Measurements from ENCODE around the gene ALDH18A1.
A peak's percentile ranks its signal among the peaks of the same experiment; 100 is the strongest.
"Not testable (repeated sequence)": the region's sequence is repeated elsewhere in the genome, so short reads cannot be mapped to it uniquely, and the experiment has no call there.

Gene ALDH18A1

GRCh38 chr10:95656291-95657164 lies at the start of gene ALDH18A1:
Gene ALDH18A1 (minus strand): TSS chr10:95656711. CDS start chr10:95653377, 3,334 bp downstream.
- peak; percentile 99 for DNase-seq (ENCODE audit: low spot score)

- DNase-seq (ENCODE audit: low spot score), result no peak
These were observed 41.9 kb upstream of the ALDH18A1 start for GRCh38 chr10:95698415-95698814.

GRCh38 chr10:95697429-95697828 lies 40.9 kb upstream of the ALDH18A1 start:
- no peak for DNase-seq (ENCODE audit: low spot score)

- no peak for DNase-seq (ENCODE audit: low spot score)
These were observed 38.2 kb upstream of the ALDH18A1 start for GRCh38 chr10:95694665-95695064.

GRCh38 chr10:95693668-95694534 lies 37.4 kb upstream of the ALDH18A1 start, which contains the start of gene TCTN3:
Gene TCTN3 (minus strand): TSS chr10:95693927. CDS start chr10:95693899, 28 bp downstream.
- DNase-seq (ENCODE audit: low spot score), result peak; percentile 93

GRCh38 chr10:95693071-95693667 lies 36.7 kb upstream of the ALDH18A1 start:
- DNase-seq (ENCODE audit: low spot score), result no peak

GRCh38 chr10:95691281-95691680 lies 34.8 kb upstream of the ALDH18A1 start:
- no peak for DNase-seq (ENCODE audit: low spot score)

- no peak for DNase-seq (ENCODE audit: low spot score)
These were observed 32.1 kb upstream of the ALDH18A1 start for GRCh38 chr10:95688648-95689047.

GRCh38 chr10:95683966-95684365 lies 27.5 kb upstream of the ALDH18A1 start:
- no peak for DNase-seq (ENCODE audit: low spot score)

GRCh38 chr10:95675403-95676116 lies 19.0 kb upstream of the ALDH18A1 start:
- DNase-seq (ENCODE audit: low spot score), result no peak

- DNase-seq (ENCODE audit: low spot score), result no peak
These were observed 18.1 kb upstream of the ALDH18A1 start for GRCh38 chr10:95674643-95675042.

GRCh38 chr10:95672641-95673040 lies 16.1 kb upstream of the ALDH18A1 start:
- DNase-seq (ENCODE audit: low spot score), result not testable (repeated sequence)

GRCh38 chr10:95664543-95664942 lies 8.0 kb upstream of the ALDH18A1 start:
- no peak for DNase-seq (ENCODE audit: low spot score)

GRCh38 chr10:95663496-95663895 lies 7.0 kb upstream of the ALDH18A1 start:
- no peak for DNase-seq (ENCODE audit: low spot score)

GRCh38 chr10:95661818-95662217 lies 5.3 kb upstream of the ALDH18A1 start:
- DNase-seq (ENCODE audit: low spot score), result no peak

- DNase-seq (ENCODE audit: low spot score), result no peak
These were observed 3.8 kb upstream of the ALDH18A1 start for GRCh38 chr10:95660283-95660682.

- no peak for DNase-seq (ENCODE audit: low spot score)
These were observed 739 bp upstream of the ALDH18A1 start for GRCh38 chr10:95657250-95657649.

- DNase-seq (ENCODE audit: low spot score), result no peak
These were observed 780 bp downstream of the ALDH18A1 start for GRCh38 chr10:95655571-95656290.

GRCh38 chr10:95653895-95654294 lies 2.6 kb downstream of the ALDH18A1 start:
- no peak for DNase-seq (ENCODE audit: low spot score)

GRCh38 chr10:95651346-95652060 lies 5.0 kb downstream of the ALDH18A1 start:
- DNase-seq (ENCODE audit: low spot score), result no peak

All from left forelimb (tissue), 1 donor.